WTC11 (cell line): ENCODE measurements around the gene FKBP4. TPM values are rescaled to one million over a fixed set of nuclear protein-coding genes. Genes with fewer than 3 reads are reported as not detected.

Source experiments
- ATAC-seq: fragments of 200-7000 bp; cut with Tn5 transposase; 2 replicates; pipeline ENCODE4 v1.10.0; 2021; ENCODE audit warnings: mild to moderate bottlenecking, moderate library complexity
- CTCF ChIA-PET: fragments of 300-600 bp; sonication (Branson Sonifier 250); formaldehyde crosslinking; loops from one replicate; lab custom pipeline; 2021; ENCODE audit warnings: antibody characterized with exemption; lab: Charles Lee
- POLR2A ChIA-PET: fragments of 350-600 bp; sonication (Branson Sonifier 250); formaldehyde crosslinking; loops from one replicate; lab custom pipeline; 2021; ENCODE audit warnings: antibody characterized with exemption; lab: Charles Lee
- DNase-seq: peaks from one replicate; pipeline ENCODE4 v3.0.0; 2021; ENCODE audit warnings: low spot score
- H3K27ac Mint-ChIP-seq: 2 replicates; pipeline ENCODE4 v1.8.0; 2021; ENCODE audit warnings: mixed read lengths
- H3K27me3 Mint-ChIP-seq: 2 replicates; pipeline ENCODE4 v1.8.0; 2021; ENCODE audit warnings: low read depth, mild to moderate bottlenecking, moderate library complexity, mixed read lengths
- H3K36me3 Mint-ChIP-seq: 2 replicates; pipeline ENCODE4 v1.8.0; 2021; ENCODE audit warnings: mixed read lengths
- H3K4me1 Mint-ChIP-seq: 2 replicates; pipeline ENCODE4 v1.8.0; 2022; ENCODE audit warnings: mixed read lengths
- H3K4me3 Mint-ChIP-seq: 2 replicates; pipeline ENCODE4 v1.8.0; 2021; ENCODE audit warnings: mild to moderate bottlenecking, moderate library complexity, mixed read lengths
- H3K9me3 Mint-ChIP-seq: 2 replicates; pipeline ENCODE4 v1.8.0; 2021; ENCODE audit warnings: mixed read lengths
- CBFB ChIP-seq: sonication (generic); formaldehyde crosslinking; IDR thresholded peaks from 2 replicates; pipeline ENCODE4 v1.8.1; 2022; ENCODE audit warnings: mild to moderate bottlenecking, low read depth, missing genetic modification reagents
- ESRRA ChIP-seq: sonication (generic); formaldehyde crosslinking; IDR thresholded peaks from 2 replicates; pipeline ENCODE4 v1.8.1; 2022; ENCODE audit warnings: mild to moderate bottlenecking, missing genetic modification reagents, borderline replicate concordance
- FOXP1 ChIP-seq: sonication (generic); formaldehyde crosslinking; IDR thresholded peaks from 2 replicates; pipeline ENCODE4 v1.8.0; 2022; ENCODE audit warnings: missing genetic modification reagents, mild to moderate bottlenecking, moderate library complexity, borderline replicate concordance
- GABPB1 ChIP-seq: sonication (generic); formaldehyde crosslinking; IDR thresholded peaks from 2 replicates; pipeline ENCODE4 v1.8.1; 2023; ENCODE audit warnings: mild to moderate bottlenecking, missing genetic modification reagents
- NR2C2 ChIP-seq: sonication (generic); formaldehyde crosslinking; IDR thresholded peaks from 2 replicates; pipeline ENCODE4 v1.8.0; 2022; ENCODE audit warnings: mild to moderate bottlenecking, missing genetic modification reagents
- PRRX2 ChIP-seq: fragments of 250-450 bp; sonication (Bioruptor Pico); IDR thresholded peaks from 2 replicates; pipeline ENCODE4 v1.8.0; 2021; ENCODE audit warnings: mild to moderate bottlenecking
- USF2 ChIP-seq: sonication (generic); formaldehyde crosslinking; IDR thresholded peaks from 2 replicates; pipeline ENCODE4 v1.8.1; 2023; ENCODE audit warnings: mild to moderate bottlenecking, missing genetic modification reagents, moderate library complexity
- ZNF317 ChIP-seq: sonication (generic); formaldehyde crosslinking; IDR thresholded peaks from 2 replicates; pipeline ENCODE4 v1.8.1; 2023; ENCODE audit warnings: low read depth, mild to moderate bottlenecking, moderate library complexity, missing genetic modification reagents, borderline replicate concordance
- ZNF396 ChIP-seq: fragments of 250-450 bp; sonication (Bioruptor Pico); IDR thresholded peaks from 2 replicates; pipeline ENCODE4 v1.8.0; 2021; ENCODE audit warnings: mild to moderate bottlenecking, moderate library complexity, borderline replicate concordance
- ZNF423 ChIP-seq: fragments of 250-450 bp; sonication (Bioruptor Pico); IDR thresholded peaks from 2 replicates; pipeline ENCODE4 v2.1.2; 2022; ENCODE audit warnings: mild to moderate bottlenecking, moderate library complexity
- ZNF425 ChIP-seq: fragments of 250-450 bp; sonication (Bioruptor Pico); conservative IDR thresholded peaks from 2 replicates; pipeline ENCODE4 v1.9.0; 2021; ENCODE audit warnings: mild to moderate bottlenecking
- ZSCAN18 ChIP-seq: fragments of 250-450 bp; sonication (Bioruptor Pico); IDR thresholded peaks from 2 replicates; pipeline ENCODE4 v2.1.2; 2022; ENCODE audit warnings: mild to moderate bottlenecking, moderate library complexity
- total RNA-seq: library from RNA; stranded (reverse); gene quantifications from 3 replicates; pipeline ENCODE4 v1.2.3, GENCODE V29; 2021
- TF ChIP-seq, protein P1 (sequence below): sonication (generic); formaldehyde crosslinking; IDR thresholded peaks from 2 replicates; pipeline ENCODE4 v1.8.0; 2022; ENCODE audit warnings: missing genetic modification reagents
- TF ChIP-seq, protein P2 (sequence below): sonication (generic); formaldehyde crosslinking; IDR thresholded peaks from 2 replicates; pipeline ENCODE4 v1.8.1; 2023; ENCODE audit warnings: mild to moderate bottlenecking, missing genetic modification reagents, moderate library complexity
- TF ChIP-seq, protein P3 (sequence below): sonication (generic); formaldehyde crosslinking; IDR thresholded peaks from 2 replicates; pipeline ENCODE4 v1.8.1; 2023; ENCODE audit warnings: mild to moderate bottlenecking, missing genetic modification reagents
- TF ChIP-seq, protein P4 (sequence below): sonication (generic); formaldehyde crosslinking; IDR thresholded peaks from 2 replicates; pipeline ENCODE4 v1.8.1; 2023; ENCODE audit warnings: mild to moderate bottlenecking, missing genetic modification reagents, borderline replicate concordance
- TF ChIP-seq, protein P5 (sequence below): fragments of 250-450 bp; sonication (Bioruptor Pico); IDR thresholded peaks from 2 replicates; pipeline ENCODE4 v1.9.0; 2021; ENCODE audit warnings: moderate library complexity, mild to moderate bottlenecking, inconsistent platforms, borderline replicate concordance
- TF ChIP-seq, protein P6 (sequence below): sonication (generic); formaldehyde crosslinking; IDR thresholded peaks from 2 replicates; pipeline ENCODE4 v1.8.1; 2022; ENCODE audit warnings: mild to moderate bottlenecking, moderate library complexity, missing genetic modification reagents

The FKBP4 gene
- total RNA-seq, 1 experiment from 2014 or later, result 257 TPM

- peak; percentile 47 for ATAC-seq
- Mint-ChIP-seq H3K9me3 (no peaks in the 10 kb centered on the region), H3K27ac (peak overlapping the region; percentile 63), H3K4me1 (peaks cover 36% of the 10 kb centered on the region), H3K36me3 (peaks cover 45% of the 10 kb centered on the region), H3K4me3 (peak overlapping the region; percentile 84), H3K27me3 (no peaks in the 10 kb centered on the region)
- ChIA-PET CTCF (interaction anchor here (0.6 to 3.4 kb wide), 24 partner anchors 10 to 278 kb away, joined by 3 to 31 read pairs (median 4); partner anchors contain the start of gene ITFG2), POLR2A (interaction anchor here (0.6 to 1.2 kb wide), 13 partner anchors 9 to 168 kb away, joined by 3 to 8 read pairs (median 3); partner anchors contain the start of genes FOXM1 and RHNO1)
- peak; percentile 66 for DNase-seq
- TF ChIP-seq USF2, result no peak
- no peak for TF ChIP-seq NR2C2 (CRISPR knock-in tag)
- TF ChIP-seq, protein P1, sequence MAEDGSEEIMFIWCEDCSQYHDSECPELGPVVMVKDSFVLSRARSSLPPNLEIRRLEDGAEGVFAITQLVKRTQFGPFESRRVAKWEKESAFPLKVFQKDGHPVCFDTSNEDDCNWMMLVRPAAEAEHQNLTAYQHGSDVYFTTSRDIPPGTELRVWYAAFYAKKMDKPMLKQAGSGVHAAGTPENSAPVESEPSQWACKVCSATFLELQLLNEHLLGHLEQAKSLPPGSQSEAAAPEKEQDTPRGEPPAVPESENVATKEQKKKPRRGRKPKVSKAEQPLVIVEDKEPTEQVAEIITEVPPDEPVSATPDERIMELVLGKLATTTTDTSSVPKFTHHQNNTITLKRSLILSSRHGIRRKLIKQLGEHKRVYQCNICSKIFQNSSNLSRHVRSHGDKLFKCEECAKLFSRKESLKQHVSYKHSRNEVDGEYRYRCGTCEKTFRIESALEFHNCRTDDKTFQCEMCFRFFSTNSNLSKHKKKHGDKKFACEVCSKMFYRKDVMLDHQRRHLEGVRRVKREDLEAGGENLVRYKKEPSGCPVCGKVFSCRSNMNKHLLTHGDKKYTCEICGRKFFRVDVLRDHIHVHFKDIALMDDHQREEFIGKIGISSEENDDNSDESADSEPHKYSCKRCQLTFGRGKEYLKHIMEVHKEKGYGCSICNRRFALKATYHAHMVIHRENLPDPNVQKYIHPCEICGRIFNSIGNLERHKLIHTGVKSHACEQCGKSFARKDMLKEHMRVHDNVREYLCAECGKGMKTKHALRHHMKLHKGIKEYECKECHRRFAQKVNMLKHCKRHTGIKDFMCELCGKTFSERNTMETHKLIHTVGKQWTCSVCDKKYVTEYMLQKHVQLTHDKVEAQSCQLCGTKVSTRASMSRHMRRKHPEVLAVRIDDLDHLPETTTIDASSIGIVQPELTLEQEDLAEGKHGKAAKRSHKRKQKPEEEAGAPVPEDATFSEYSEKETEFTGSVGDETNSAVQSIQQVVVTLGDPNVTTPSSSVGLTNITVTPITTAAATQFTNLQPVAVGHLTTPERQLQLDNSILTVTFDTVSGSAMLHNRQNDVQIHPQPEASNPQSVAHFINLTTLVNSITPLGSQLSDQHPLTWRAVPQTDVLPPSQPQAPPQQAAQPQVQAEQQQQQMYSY, result no peak
- TF ChIP-seq ESRRA (CRISPR knock-in tag), result peak; percentile 46; the same call in 1 of the 2 replicates
- TF ChIP-seq, protein P2, sequence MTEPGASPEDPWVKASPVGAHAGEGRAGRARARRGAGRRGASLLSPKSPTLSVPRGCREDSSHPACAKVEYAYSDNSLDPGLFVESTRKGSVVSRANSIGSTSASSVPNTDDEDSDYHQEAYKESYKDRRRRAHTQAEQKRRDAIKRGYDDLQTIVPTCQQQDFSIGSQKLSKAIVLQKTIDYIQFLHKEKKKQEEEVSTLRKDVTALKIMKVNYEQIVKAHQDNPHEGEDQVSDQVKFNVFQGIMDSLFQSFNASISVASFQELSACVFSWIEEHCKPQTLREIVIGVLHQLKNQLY, result no peak
- TF ChIP-seq, protein P3, sequence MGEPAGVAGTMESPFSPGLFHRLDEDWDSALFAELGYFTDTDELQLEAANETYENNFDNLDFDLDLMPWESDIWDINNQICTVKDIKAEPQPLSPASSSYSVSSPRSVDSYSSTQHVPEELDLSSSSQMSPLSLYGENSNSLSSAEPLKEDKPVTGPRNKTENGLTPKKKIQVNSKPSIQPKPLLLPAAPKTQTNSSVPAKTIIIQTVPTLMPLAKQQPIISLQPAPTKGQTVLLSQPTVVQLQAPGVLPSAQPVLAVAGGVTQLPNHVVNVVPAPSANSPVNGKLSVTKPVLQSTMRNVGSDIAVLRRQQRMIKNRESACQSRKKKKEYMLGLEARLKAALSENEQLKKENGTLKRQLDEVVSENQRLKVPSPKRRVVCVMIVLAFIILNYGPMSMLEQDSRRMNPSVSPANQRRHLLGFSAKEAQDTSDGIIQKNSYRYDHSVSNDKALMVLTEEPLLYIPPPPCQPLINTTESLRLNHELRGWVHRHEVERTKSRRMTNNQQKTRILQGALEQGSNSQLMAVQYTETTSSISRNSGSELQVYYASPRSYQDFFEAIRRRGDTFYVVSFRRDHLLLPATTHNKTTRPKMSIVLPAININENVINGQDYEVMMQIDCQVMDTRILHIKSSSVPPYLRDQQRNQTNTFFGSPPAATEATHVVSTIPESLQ (CRISPR knock-in tag), result no peak
- TF ChIP-seq ZNF423, result peak; percentile 73
- TF ChIP-seq, protein P4, sequence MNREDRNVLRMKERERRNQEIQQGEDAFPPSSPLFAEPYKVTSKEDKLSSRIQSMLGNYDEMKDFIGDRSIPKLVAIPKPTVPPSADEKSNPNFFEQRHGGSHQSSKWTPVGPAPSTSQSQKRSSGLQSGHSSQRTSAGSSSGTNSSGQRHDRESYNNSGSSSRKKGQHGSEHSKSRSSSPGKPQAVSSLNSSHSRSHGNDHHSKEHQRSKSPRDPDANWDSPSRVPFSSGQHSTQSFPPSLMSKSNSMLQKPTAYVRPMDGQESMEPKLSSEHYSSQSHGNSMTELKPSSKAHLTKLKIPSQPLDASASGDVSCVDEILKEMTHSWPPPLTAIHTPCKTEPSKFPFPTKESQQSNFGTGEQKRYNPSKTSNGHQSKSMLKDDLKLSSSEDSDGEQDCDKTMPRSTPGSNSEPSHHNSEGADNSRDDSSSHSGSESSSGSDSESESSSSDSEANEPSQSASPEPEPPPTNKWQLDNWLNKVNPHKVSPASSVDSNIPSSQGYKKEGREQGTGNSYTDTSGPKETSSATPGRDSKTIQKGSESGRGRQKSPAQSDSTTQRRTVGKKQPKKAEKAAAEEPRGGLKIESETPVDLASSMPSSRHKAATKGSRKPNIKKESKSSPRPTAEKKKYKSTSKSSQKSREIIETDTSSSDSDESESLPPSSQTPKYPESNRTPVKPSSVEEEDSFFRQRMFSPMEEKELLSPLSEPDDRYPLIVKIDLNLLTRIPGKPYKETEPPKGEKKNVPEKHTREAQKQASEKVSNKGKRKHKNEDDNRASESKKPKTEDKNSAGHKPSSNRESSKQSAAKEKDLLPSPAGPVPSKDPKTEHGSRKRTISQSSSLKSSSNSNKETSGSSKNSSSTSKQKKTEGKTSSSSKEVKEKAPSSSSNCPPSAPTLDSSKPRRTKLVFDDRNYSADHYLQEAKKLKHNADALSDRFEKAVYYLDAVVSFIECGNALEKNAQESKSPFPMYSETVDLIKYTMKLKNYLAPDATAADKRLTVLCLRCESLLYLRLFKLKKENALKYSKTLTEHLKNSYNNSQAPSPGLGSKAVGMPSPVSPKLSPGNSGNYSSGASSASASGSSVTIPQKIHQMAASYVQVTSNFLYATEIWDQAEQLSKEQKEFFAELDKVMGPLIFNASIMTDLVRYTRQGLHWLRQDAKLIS (CRISPR knock-in tag), result no peak
- no peak for TF ChIP-seq ZNF425 (CRISPR knock-in tag)
- no peak for TF ChIP-seq PRRX2 (CRISPR knock-in tag)
- TF ChIP-seq, protein P5, sequence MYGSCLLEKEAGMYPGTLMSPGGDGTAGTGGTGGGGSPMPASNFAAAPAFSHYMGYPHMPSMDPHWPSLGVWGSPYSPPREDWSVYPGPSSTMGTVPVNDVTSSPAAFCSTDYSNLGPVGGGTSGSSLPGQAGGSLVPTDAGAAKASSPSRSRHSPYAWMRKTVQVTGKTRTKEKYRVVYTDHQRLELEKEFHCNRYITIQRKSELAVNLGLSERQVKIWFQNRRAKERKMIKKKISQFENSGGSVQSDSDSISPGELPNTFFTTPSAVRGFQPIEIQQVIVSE (CRISPR knock-in tag), result no peak
- TF ChIP-seq GABPB1 (CRISPR knock-in tag), result no peak
- peak; percentile 60; the same call in 1 of the 2 replicates for TF ChIP-seq FOXP1 (CRISPR knock-in tag)
- TF ChIP-seq, protein P6, sequence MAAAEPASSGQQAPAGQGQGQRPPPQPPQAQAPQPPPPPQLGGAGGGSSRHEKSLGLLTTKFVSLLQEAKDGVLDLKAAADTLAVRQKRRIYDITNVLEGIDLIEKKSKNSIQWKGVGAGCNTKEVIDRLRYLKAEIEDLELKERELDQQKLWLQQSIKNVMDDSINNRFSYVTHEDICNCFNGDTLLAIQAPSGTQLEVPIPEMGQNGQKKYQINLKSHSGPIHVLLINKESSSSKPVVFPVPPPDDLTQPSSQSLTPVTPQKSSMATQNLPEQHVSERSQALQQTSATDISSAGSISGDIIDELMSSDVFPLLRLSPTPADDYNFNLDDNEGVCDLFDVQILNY, result peak; percentile 42; the same call in 1 of the 2 replicates
- TF ChIP-seq ZNF317 (CRISPR knock-in tag), result 0 out of 2 replicates have a peak, but pooled peaks have one; percentile 7
- TF ChIP-seq CBFB (CRISPR knock-in tag), result no peak
- TF ChIP-seq ZNF396 (CRISPR knock-in tag), result no peak
- no peak for TF ChIP-seq ZSCAN18 (CRISPR knock-in tag)
These were observed 769 bp downstream of the FKBP4 start for GRCh38 chr12:2795291-2796186.
